ENCODE data around the gene KCNC1.

The KCNC1 gene

DNA sequence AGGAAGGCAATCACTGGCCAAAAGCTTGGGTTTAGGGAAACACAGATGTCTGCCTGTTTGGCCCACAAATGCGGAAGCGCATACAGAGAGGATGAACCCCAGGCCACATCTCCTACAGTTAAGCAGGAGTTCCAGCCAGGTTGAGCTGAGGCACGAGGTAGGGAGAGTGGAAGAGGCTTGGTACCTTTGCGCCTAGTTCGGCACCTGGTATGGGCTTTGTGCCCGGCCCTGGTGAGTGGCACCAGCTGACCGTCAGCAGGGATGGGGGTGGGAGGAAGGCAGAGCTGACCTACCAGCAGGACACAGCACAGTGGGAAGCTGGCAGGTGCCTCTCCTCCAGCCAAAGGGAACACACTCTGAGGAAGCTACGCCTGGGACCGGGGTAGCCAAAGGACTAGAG, 57.6 kb downstream of the KCNC1 start:
- no peak for DNase-seq (ENCODE audit: low spot score)

GRCh38 chr11:17793642-17794170, 59.1 kb downstream of the KCNC1 start:
- no peak for DNase-seq (ENCODE audit: low spot score)

- DNase-seq (ENCODE audit: low spot score) = no peak
Measured at GRCh38 chr11:17794981-17795380, 60.4 kb downstream of the KCNC1 start.

DNA sequence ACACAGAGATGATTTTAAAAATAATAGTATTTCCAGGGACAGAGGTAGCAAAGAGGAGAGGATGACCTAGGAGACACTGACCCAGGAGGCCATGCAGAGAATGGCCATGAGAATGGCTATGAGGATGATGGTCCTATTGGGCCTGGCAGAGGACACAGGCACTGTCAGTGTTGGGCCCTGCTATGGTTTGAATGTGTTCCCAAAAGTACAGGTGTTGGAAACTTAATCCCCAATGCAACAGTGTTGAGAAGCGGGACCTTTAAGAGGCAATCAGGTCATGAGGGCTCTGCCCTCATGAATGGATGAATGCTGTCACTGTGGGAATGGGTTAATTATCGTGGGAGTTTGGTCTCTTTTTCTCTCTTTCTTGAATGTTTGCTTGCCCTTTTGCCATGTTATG, 61.6 kb downstream of the KCNC1 start:
- no peak for DNase-seq (ENCODE audit: low spot score)

GRCh38 chr11:17798253-17798652, 63.7 kb downstream of the KCNC1 start:
- DNase-seq (ENCODE audit: low spot score) = no peak

DNA sequence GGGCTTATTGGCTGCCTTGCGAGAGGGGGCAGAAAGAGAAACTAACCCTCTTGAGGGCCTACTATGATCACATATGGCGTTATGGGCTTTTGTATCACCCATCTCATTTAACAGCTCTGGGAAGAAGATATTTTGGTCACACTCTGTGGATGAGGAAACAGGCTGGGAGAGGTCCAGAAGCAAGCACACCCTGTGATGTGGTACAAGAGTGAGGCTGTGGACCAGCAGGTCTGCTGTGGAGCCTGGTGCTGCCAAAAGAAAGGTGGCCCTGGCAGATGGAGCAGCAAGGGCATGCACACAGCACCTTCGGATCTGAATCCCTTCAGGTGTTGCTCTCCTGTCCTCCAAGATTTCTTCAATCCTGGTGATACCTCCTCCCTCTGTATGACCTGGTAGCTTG, 64.1 kb downstream of the KCNC1 start:
- DNase-seq (ENCODE audit: low spot score) = no peak

DNA sequence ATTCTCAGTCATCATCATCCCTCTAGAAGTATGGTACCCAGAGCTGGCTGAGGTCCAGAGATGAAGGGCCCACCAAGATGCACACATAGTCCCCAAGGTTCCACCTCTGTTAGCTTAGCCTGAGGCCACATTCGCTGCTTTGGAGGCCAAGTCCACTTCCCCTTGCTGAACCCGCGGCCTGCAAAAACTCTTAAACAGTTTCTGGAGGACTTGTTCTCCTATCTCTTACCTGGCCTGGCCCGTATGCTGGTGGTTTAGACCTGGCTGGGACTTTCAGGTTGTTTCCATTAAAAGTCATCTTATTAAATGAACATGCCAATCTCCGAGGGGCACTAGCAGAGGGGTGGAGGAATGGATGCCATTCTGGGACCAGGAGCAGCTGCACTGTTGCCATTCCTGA, 64.6 kb downstream of the KCNC1 start:
- no peak for DNase-seq (ENCODE audit: low spot score)

- DNase-seq (ENCODE audit: low spot score) = no peak
Measured at GRCh38 chr11:17801166-17801565, 66.6 kb downstream of the KCNC1 start.

- DNase-seq (ENCODE audit: low spot score) = no peak
Measured at GRCh38 chr11:17802491-17802890, 67.9 kb downstream of the KCNC1 start.

DNA sequence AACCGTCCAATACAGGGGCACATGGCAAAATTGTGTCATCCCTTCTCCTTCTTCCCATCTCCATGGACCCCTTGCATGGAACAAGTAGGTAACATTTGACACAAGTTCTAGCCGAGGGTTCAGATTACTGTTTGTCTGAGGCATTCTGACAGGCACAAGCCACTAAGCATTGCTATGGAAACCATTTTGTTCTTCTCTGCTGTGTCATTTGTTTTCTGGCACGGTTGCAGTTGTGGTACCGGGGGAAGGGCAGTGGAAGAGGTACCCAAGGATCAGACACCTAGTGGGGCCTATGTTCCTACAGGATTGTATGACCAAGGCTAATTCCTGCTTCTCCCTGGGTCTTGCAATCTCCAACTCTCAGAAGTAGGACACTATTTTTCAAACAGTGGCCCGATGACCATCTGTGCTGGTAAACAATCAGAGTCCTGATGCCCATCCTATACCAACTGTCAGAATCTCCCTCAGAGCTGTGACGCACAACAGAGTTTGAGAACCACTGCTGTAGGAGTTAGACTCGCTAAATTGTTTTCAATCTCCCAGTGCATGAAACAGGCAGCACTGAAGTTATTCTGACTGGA, 69.3 kb downstream of the KCNC1 start:
- DNase-seq (ENCODE audit: low spot score) = no peak

GRCh38 chr11:17805043-17805442, 70.5 kb downstream of the KCNC1 start:
- DNase-seq (ENCODE audit: low spot score) = no peak

- DNase-seq (ENCODE audit: low spot score) = no peak
Measured at GRCh38 chr11:17805873-17806272, 71.3 kb downstream of the KCNC1 start.

- DNase-seq (ENCODE audit: low spot score) = no peak
Measured at GRCh38 chr11:17807034-17807433, 72.5 kb downstream of the KCNC1 start.

DNA sequence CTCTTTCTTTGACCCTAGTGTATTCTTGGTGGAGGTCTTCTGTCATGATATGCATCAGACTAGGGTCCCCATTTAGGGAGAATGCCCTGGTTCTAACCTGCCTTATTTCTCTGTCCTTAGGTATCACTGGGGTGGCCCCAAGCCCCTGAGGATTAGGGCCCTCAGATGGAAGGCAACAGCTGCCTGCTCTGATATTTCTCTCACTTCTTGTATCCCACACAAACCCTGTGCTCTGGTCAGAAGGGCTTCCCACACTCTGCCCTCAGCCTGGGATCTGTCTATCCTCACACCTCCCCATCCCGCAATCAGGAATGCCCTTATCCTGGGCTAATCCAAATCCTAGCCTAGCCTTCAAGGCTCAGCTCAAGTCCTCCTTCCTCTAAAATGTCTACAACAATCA, 75.5 kb downstream of the KCNC1 start:
- DNase-seq (ENCODE audit: low spot score) = no peak

DNA sequence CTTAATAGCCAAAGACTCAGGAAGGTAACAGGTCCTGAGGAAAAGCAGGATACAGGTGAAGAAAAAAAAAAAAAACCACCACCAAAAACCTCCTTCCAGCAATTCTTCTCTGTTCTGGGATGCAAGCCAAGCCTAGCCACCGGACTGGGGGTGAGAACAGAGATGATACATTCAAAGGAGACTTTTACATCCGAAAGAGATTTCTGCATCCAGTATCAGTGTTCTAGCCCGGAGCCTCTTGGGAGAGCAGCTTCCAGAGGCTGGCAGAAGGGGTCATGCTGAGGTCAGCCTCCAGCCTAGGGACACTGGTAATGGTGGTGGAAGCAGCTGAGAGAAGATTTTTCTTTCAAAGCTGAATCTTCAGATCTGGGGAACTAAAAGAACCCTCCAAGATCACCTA, 76.2 kb downstream of the KCNC1 start:
- no peak for DNase-seq (ENCODE audit: low spot score)

GRCh38 chr11:17811352-17811751, 76.8 kb downstream of the KCNC1 start:
- DNase-seq (ENCODE audit: low spot score) = no peak

GRCh38 chr11:17812091-17812864, 77.7 kb downstream of the KCNC1 start:
- no peak for DNase-seq (ENCODE audit: low spot score)

DNA sequence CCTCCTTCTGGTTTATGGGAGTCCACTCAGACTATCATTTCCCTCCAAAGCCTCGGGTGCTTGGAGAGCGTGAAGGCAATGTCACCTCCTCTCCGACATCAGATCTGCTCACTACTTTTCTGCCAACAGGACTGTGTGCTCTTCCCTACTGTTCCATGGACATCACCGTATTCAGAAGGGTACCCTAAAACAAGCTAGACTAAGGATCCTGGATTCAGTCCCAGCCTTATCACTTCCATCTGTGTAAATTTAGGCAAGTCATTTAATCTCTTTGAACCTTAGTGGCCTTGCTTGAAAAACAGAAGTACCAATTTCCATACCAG, 78.2 kb downstream of the KCNC1 start:
- DNase-seq (ENCODE audit: low spot score) = no peak

GRCh38 chr11:17813391-17814059, 78.9 kb downstream of the KCNC1 start:
- DNase-seq (ENCODE audit: low spot score) = no peak

- no peak for DNase-seq (ENCODE audit: low spot score)
Measured at GRCh38 chr11:17814546-17814945, 80.0 kb downstream of the KCNC1 start.

DNA sequence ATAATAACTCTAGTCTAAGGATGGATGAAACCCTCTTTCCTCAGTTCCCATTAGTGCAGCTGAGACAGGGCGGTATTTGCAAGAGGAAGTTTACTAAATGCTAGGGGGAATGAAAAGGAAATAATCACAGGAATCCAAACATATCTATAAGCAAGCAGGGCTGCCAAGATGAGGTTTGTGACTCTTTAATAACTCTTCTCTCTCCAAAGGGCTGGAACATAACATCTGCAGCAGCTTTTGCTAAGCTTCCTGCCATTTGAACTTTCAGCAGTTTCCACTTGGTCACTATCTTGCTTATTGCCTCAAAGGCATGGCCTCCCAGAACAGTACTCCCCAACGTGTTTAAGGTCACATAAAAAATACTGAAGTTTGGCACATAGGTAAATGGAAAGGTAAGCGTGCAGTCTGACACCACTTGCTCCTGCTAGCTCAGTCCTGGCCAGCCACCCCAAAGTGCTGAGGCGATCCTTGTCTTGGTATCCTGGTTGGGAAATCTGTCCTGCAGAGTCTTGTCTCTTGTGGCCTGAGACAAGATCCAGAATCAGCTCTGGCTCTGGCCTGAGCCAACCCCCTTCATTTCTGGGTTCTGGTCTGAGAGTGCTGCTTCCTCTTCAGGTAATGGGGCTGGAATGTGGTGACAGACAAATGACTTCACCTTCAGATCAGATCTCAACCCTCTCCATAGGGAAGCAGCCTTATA, 81.8 kb downstream of the KCNC1 start:
- no peak for DNase-seq (ENCODE audit: low spot score)

- DNase-seq (ENCODE audit: low spot score) = no peak
Measured at GRCh38 chr11:17821648-17822400, 87.2 kb downstream of the KCNC1 start.

Measured in putamen (tissue), 1 donor.